Mucosa of rectum (tissue), 2 donors: ENCODE data around the gene ZNF835.

Source experiments
- H3K27ac ChIP-seq, 2 donors: one replicate each; pipeline ENCODE4 v1.7.0; 2013; ENCODE audit warnings: inconsistent platforms in 2 of 2, low read depth in 2 of 2, low read length in 2 of 2
- H3K27me3 ChIP-seq, 2 donors: one replicate each; pipeline ENCODE4 v1.7.0; 2013; ENCODE audit warnings: low read length in 2 of 2; ENCODE audit not compliant: control insufficient read depth in 2 of 2, insufficient read depth in 2 of 2
- H3K36me3 ChIP-seq, 2 donors: one replicate each; pipeline ENCODE4 v1.7.0; 2013; ENCODE audit warnings: low read length in 2 of 2; ENCODE audit not compliant: control insufficient read depth in 2 of 2, insufficient read depth in 2 of 2
- H3K4me1 ChIP-seq, 2 donors: one replicate each; pipeline ENCODE4 v1.7.0; 2013; ENCODE audit warnings: low read length in 2 of 2, mild to moderate bottlenecking in 1 of 2; ENCODE audit not compliant: control insufficient read depth in 2 of 2, insufficient read depth in 2 of 2
- H3K4me3 ChIP-seq, 2 donors: one replicate each; pipeline ENCODE4 v1.7.0; 2013; ENCODE audit warnings: low read length in 2 of 2
- H3K9ac ChIP-seq, 2 donors: one replicate each; pipeline ENCODE4 v1.7.0; 2013; ENCODE audit warnings: low read length in 2 of 2, low read depth in 1 of 2, mild to moderate bottlenecking in 1 of 2
- H3K9me3 ChIP-seq, 2 donors: one replicate each; pipeline ENCODE4 v1.7.0; 2013; ENCODE audit warnings: low read length in 2 of 2; ENCODE audit not compliant: control insufficient read depth in 2 of 2
- donor health status: healthy.
- donor health status: Normal muscosa, but diverticular disease.

The ZNF835 gene

DNA sequence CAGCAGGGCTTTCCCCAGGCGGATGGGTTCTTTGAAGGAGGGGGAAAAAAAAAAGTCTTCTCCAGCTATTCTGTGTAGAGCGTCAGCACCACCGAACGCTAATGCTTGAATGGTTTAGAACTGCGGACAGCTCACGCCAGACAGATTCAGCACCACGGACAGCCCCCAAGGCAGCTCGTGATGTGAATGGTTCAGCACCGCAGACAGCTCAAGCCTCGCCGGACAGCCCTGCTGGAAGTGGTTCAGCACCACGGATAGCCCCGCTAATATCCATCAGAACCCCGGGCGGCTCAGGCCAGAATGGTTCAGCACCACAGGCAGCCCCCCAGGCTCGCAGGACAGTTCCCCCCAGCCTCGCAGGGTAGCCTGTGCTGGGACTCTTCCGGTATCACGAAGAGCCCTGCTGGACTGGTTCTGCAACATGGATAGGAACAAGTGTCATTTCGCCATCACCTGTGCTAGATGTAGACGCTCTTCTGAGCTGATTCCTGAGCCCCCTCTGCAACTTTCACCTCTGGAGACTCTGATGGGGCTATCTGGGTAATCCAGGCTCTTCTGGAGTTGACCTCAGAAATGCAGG lies 33.5 kb downstream of the ZNF835 start:
- Histone ChIP-seq H3K27ac (no peak overlapping the region), H3K4me1 (no peaks in the 10 kb centered on the region), H3K4me3 (no peak overlapping the region), H3K9ac (no peak overlapping the region), H3K36me3 (no peaks in the 10 kb centered on the region), H3K9me3 (peaks cover 3 to 8% of the 10 kb centered on the region in 2 donors), H3K27me3 (no peaks in the 10 kb centered on the region)

GRCh38 chr19:56633021-56633420 lies 38.5 kb downstream of the ZNF835 start:
- no peaks in the 10 kb centered on the region for H3K36me3 ChIP-seq
- H3K9ac ChIP-seq = no peak overlapping the region
- H3K27me3 ChIP-seq = no peaks in the 10 kb centered on the region
- H3K4me1 ChIP-seq = no peaks in the 10 kb centered on the region
- no peak overlapping the region for H3K4me3 ChIP-seq
- H3K9me3 ChIP-seq = peaks cover 12 to 13% of the 10 kb centered on the region in 2 donors
- no peak overlapping the region for H3K27ac ChIP-seq

DNA sequence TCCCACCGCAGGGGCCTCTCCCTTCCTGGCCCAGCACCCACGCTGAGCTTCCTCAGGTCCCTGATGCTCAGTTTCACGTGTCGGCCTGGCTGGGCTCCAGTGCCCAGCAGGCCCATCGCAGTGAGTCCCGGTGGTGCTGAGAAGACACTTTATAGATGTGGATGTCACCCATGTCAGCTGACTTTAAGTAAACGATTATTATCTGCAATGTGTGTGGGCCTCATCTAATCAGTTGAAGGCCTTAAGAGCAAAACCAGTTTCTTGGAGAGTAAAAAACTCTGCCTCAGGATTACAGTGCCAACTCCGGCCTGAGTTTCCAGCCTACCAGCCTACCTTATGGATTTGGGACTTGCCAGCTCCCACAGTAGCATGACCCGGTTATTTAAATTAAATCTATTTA lies 45.8 kb downstream of the ZNF835 start:
- Histone ChIP-seq H3K27me3 (no peaks in the 10 kb centered on the region), H3K27ac (no peak overlapping the region), H3K9me3 (peaks cover 22 to 42% of the 10 kb centered on the region in 2 donors), H3K9ac (no peak overlapping the region), H3K4me3 (no peak overlapping the region), H3K4me1 (no peaks in the 10 kb centered on the region), H3K36me3 (peaks cover 15 to 33% of the 10 kb centered on the region in 2 donors)

GRCh38 chr19:56623006-56623405 lies 48.6 kb downstream of the ZNF835 start:
- H3K36me3 ChIP-seq = peaks cover 15 to 35% of the 10 kb centered on the region in 2 donors
- H3K9me3 ChIP-seq = peaks cover 22 to 49% of the 10 kb centered on the region in 2 donors
- no peak overlapping the region for H3K9ac ChIP-seq

DNA sequence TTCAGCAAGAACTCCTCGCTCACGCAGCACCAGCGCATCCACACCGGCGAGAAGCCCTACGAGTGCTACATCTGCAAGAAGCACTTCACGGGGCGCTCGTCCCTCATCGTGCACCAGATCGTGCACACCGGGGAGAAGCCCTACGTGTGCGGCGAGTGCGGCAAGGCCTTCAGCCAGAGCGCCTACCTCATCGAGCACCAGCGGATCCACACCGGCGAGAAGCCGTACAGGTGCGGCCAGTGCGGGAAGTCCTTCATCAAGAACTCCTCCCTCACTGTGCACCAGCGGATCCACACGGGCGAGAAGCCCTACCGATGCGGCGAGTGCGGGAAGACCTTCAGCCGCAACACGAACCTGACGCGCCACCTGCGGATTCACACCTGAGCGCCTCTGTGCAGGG lies 49.2 kb downstream of the ZNF835 start:
- Histone ChIP-seq H3K4me1 (no peaks in the 10 kb centered on the region), H3K27me3 (no peaks in the 10 kb centered on the region), H3K9ac (no peak overlapping the region), H3K9me3 (peaks cover 22 to 55% of the 10 kb centered on the region in 2 donors), H3K4me3 (no peak overlapping the region), H3K27ac (no peak overlapping the region), H3K36me3 (peaks cover 15 to 42% of the 10 kb centered on the region in 2 donors)

More at GRCh38 chr19:56623006-56623405, 48.6 kb downstream of the ZNF835 start:
- no peak overlapping the region for H3K27ac ChIP-seq
- no peaks in the 10 kb centered on the region for H3K27me3 ChIP-seq
- H3K4me1 ChIP-seq = no peaks in the 10 kb centered on the region
- no peak overlapping the region for H3K4me3 ChIP-seq

DNA sequence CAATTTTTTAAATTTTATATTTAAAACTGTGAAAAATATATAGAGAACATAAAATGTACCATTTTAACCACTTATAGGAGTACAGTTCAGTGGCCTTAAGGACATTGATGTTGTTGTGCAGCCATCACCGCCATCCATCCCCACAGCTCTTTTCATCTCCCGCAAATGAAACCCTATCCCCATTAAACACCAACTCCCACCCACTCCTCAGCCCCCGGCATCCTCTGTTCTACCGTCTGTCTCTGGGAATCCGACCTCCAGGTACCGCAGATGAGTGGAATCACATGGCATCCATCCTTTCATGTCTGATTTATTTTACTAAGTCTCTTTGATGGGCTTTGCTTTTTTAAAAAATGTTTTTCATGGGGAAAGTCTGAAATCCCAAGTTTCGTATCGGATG lies 52.4 kb downstream of the ZNF835 start:
- H3K36me3 ChIP-seq = peaks cover 20 to 44% of the 10 kb centered on the region in 2 donors
- H3K27me3 ChIP-seq = no peaks in the 10 kb centered on the region
- H3K4me3 ChIP-seq = no peak overlapping the region
- H3K27ac ChIP-seq = no peak overlapping the region
- no peak overlapping the region for H3K9ac ChIP-seq
- H3K4me1 ChIP-seq = no peaks in the 10 kb centered on the region
- peaks cover 35 to 51% of the 10 kb centered on the region in 2 donors for H3K9me3 ChIP-seq

GRCh38 chr19:56617531-56617930 lies 54.0 kb downstream of the ZNF835 start:
- Histone ChIP-seq H3K4me1 (no peaks in the 10 kb centered on the region), H3K4me3 (no peak overlapping the region), H3K27me3 (no peaks in the 10 kb centered on the region), H3K9ac (no peak overlapping the region), H3K9me3 (peaks cover 26 to 61% of the 10 kb centered on the region in 2 donors), H3K27ac (no peak overlapping the region), H3K36me3 (peaks cover 15 to 38% of the 10 kb centered on the region in 2 donors)

DNA sequence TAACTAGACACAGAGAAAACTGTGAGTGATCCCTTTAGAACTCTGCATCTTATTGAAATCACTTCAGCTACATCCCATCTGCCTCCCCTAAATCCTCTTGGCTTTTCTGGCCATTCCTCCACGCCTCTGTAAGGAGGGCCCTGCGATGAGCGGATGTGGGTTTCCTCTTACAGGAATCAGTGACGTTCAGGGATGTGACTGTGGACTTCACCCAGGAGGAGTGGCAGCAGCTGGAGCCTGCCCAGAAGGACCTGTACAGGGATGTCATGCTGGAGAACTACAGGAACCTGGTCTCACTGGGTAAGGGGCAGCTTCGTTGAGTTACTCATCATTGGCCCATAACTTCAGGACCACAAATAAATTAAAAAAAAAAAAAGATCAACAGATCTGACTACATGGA lies 57.9 kb downstream of the ZNF835 start:
- H3K9me3 ChIP-seq = peaks cover 39 to 55% of the 10 kb centered on the region in 2 donors
- no peak overlapping the region for H3K4me3 ChIP-seq

DNA sequence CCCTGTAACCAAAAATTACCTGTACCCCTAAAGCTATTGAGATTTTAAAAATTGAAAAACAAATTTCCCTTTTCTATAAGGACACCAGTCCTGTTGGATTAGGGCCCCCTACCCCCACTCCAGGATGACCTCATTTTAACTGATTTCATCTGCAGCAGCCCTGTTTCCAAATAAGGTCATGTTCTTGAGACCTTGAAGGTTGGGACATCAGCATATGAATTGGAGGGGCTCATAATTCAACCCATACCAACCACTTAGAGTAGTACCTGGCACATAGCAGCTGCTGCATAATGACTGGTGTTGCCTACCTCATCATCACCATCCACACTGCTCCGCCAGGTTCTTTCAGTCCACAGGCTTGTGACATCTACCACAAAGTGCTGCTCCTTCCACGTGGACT lies 58.8 kb downstream of the ZNF835 start:
- peaks cover 43 to 50% of the 10 kb centered on the region in 2 donors for H3K9me3 ChIP-seq
- H3K27ac ChIP-seq = no peak overlapping the region
- no peaks in the 10 kb centered on the region for H3K27me3 ChIP-seq
- no peak overlapping the region for H3K4me3 ChIP-seq
- no peaks in the 10 kb centered on the region for H3K4me1 ChIP-seq
- peaks cover 8 to 18% of the 10 kb centered on the region in 2 donors for H3K36me3 ChIP-seq
- H3K9ac ChIP-seq = no peak overlapping the region

More for the DNA sequence above, 57.9 kb downstream of the ZNF835 start:
- Histone ChIP-seq H3K27ac (no peak overlapping the region), H3K4me1 (no peaks in the 10 kb centered on the region), H3K27me3 (no peaks in the 10 kb centered on the region), H3K9ac (no peak overlapping the region), H3K36me3 (peaks cover 8 to 24% of the 10 kb centered on the region in 2 donors)
